ENCODE measurements around the gene AGAP1.
A peak's percentile ranks its signal among the peaks of the same experiment; 100 is the strongest.

The AGAP1 gene

GRCh38 chr2:235670974-235671787, 177.3 kb downstream of the AGAP1 start:
- DNase-seq = peak; percentile 44

GRCh38 chr2:235672720-235673119, 178.9 kb downstream of the AGAP1 start:
- DNase-seq = no peak

GRCh38 chr2:235674146-235674545, 180.3 kb downstream of the AGAP1 start:
- DNase-seq = no peak

- DNase-seq = no peak
Measured at GRCh38 chr2:235674812-235675211, 181.0 kb downstream of the AGAP1 start.

GRCh38 chr2:235675678-235676535, 182.1 kb downstream of the AGAP1 start:
- no peak for DNase-seq

GRCh38 chr2:235676536-235676799, 182.6 kb downstream of the AGAP1 start:
- DNase-seq = no peak

GRCh38 chr2:235677276-235677788, 183.5 kb downstream of the AGAP1 start:
- DNase-seq = no peak

- DNase-seq = no peak
Measured at GRCh38 chr2:235677937-235678336, 184.1 kb downstream of the AGAP1 start.

GRCh38 chr2:235678712-235679111, 184.9 kb downstream of the AGAP1 start:
- DNase-seq = peak; percentile 43

GRCh38 chr2:235679471-235679870, 185.6 kb downstream of the AGAP1 start:
- peak; percentile 14 for DNase-seq

GRCh38 chr2:235685024-235685721, 191.3 kb downstream of the AGAP1 start:
- no peak for DNase-seq

GRCh38 chr2:235688511-235689426, 194.9 kb downstream of the AGAP1 start:
- no peak for DNase-seq

- no peak for DNase-seq
Measured at GRCh38 chr2:235689427-235689853, 195.6 kb downstream of the AGAP1 start.

GRCh38 chr2:235690082-235690808, 196.4 kb downstream of the AGAP1 start:
- no peak for DNase-seq

GRCh38 chr2:235690809-235691450, 197.1 kb downstream of the AGAP1 start:
- DNase-seq = no peak

- DNase-seq = no peak
Measured at GRCh38 chr2:235692076-235692475, 198.2 kb downstream of the AGAP1 start.

GRCh38 chr2:235692671-235693171, 198.9 kb downstream of the AGAP1 start:
- DNase-seq = no peak

GRCh38 chr2:235693279-235693678, 199.4 kb downstream of the AGAP1 start:
- no peak for DNase-seq

- DNase-seq = no peak
Measured at GRCh38 chr2:235694721-235695601, 201.1 kb downstream of the AGAP1 start.

- DNase-seq = no peak
Measured at GRCh38 chr2:235695602-235695895, 201.7 kb downstream of the AGAP1 start.

Data from NCI-H1694 treated with DMSO at 0.1 percent for 48 hours (cell line).